ENCODE measurements around the gene DPCD.

The DPCD gene

GRCh38 chr10:101617824-101618568, 29.9 kb downstream of the DPCD start:
- TF ChIP-seq, protein P1, sequence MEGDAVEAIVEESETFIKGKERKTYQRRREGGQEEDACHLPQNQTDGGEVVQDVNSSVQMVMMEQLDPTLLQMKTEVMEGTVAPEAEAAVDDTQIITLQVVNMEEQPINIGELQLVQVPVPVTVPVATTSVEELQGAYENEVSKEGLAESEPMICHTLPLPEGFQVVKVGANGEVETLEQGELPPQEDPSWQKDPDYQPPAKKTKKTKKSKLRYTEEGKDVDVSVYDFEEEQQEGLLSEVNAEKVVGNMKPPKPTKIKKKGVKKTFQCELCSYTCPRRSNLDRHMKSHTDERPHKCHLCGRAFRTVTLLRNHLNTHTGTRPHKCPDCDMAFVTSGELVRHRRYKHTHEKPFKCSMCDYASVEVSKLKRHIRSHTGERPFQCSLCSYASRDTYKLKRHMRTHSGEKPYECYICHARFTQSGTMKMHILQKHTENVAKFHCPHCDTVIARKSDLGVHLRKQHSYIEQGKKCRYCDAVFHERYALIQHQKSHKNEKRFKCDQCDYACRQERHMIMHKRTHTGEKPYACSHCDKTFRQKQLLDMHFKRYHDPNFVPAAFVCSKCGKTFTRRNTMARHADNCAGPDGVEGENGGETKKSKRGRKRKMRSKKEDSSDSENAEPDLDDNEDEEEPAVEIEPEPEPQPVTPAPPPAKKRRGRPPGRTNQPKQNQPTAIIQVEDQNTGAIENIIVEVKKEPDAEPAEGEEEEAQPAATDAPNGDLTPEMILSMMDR (IDR thresholded peaks at IDR 0.05; ENCODE audit: low read depth, low read length) = no peak
- H3K4me3 ChIP-seq (ENCODE audit: low read depth, low read length) = no peak overlapping the region
- in situ Hi-C loops (cut with HindIII; ENCODE audit: low sequenced_read_pairs) = no loop called here
- no peak for DNase-seq (ENCODE audit: low read depth, low spot score)

DNA sequence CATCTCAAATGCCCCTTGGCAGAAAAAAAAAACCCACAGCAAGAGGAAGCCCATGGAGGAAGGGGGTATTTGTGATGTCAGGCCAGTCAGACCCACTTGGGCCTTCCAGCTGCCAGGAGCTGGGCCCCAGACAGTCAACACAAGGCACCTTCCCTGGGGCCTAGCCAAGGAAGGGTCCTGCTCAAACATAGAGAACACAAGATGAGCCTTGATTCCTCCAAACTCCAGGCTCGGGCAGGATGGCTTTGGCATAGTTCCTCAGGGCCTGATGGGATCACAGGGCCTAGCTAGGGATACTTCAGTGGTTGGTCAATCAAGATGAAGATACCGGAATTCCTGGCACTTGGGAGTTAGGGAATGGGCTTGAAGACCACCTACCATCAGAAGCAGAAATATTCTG, 30.8 kb downstream of the DPCD start:
- in situ Hi-C loops (cut with HindIII; ENCODE audit: low sequenced_read_pairs) = no loop called here
- no peak for DNase-seq (ENCODE audit: low read depth, low spot score)
- TF ChIP-seq, protein P1 (IDR thresholded peaks at IDR 0.05; ENCODE audit: low read depth, low read length) = no peak
- H3K4me3 ChIP-seq (ENCODE audit: low read depth, low read length) = no peak overlapping the region

DNA sequence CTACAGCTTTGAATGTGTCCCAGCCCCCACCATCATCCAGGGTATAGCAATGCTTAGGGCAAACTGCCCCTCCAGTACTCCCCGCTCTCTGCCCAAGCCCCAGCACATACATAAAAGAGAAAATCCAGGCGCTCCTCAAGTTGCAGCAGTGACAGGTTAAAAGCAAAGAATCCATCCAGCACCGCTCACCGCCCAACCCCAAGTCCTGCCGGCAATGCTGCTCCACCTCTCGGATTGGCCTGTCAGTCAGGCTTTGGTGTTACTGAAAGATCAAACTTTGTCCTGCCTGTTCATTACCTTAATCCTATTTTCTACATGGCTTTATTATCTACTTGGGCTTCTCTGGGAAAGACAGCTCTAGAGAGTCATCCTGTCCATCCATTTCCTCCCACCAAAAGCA, 31.9 kb downstream of the DPCD start:
- TF ChIP-seq, protein P1 (IDR thresholded peaks at IDR 0.05; ENCODE audit: low read depth, low read length) = no peak
- no peak for DNase-seq (ENCODE audit: low read depth, low spot score)
- no peak overlapping the region for H3K4me3 ChIP-seq (ENCODE audit: low read depth, low read length)
- in situ Hi-C loops (cut with HindIII; ENCODE audit: low sequenced_read_pairs) = no loop called here

DNA sequence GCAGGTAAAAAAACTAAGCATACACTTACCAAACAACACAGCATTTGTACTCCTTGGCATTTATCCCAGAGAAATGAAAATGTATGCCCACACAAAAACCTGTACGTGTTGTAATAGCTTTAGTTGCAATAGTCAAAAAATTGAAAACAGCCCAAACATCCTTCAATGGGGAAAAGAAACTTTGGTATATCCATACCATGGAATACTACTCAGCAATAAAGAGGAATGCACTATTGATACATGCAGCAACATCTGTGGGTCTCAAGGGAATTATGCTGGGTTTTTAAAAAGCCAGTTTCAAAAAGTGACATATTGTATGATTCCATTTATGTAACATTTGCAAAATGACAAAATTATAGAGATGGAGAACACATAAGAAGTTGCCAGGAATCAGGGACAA, 35.4 kb downstream of the DPCD start:
- TF ChIP-seq, protein P1 (IDR thresholded peaks at IDR 0.05; ENCODE audit: low read depth, low read length) = no peak
- DNase-seq (ENCODE audit: low read depth, low spot score) = no peak
- H3K4me3 ChIP-seq (ENCODE audit: low read depth, low read length) = no peak overlapping the region
- in situ Hi-C loops (cut with HindIII; ENCODE audit: low sequenced_read_pairs) = no loop called here

GRCh38 chr10:101624526-101625102, 36.5 kb downstream of the DPCD start:
- TF ChIP-seq, protein P1 (IDR thresholded peaks at IDR 0.05; ENCODE audit: low read depth, low read length) = no peak
- no peak for DNase-seq (ENCODE audit: low read depth, low spot score)
- no peak overlapping the region for H3K4me3 ChIP-seq (ENCODE audit: low read depth, low read length)
- in situ Hi-C loops (cut with HindIII; ENCODE audit: low sequenced_read_pairs) = no loop called here

DNA sequence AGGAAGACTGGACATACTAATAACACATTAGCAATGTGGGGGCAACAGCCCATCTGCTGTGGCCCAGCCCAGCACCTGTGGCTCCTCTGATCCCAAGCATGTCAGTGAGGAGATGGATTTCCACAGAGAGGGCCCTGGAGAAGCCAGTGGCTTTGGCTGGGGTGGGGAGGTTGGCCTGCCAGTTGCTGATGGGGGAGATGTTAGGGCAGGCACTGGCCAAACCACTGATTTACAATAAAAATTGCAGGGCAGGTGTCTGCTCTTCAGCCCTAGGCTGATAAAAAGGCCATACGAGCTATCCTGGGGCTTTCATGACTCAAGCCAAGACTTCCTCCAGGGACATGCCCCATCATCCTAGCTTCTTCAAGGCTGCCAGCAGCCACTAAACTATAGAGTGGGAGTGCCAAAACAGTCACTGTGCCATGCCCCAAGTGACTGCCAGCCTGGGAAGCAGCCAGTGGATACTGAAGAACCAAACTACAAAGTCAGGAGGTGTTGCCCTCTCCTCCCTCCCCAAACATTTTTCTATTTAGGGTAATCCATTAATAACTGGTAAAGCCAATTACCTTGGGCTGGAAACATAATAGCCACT, 37.8 kb downstream of the DPCD start:
- in situ Hi-C loops (cut with HindIII; ENCODE audit: low sequenced_read_pairs) = no loop called here
- H3K4me3 ChIP-seq (ENCODE audit: low read depth, low read length) = no peak overlapping the region
- DNase-seq (ENCODE audit: low read depth, low spot score) = no peak
- TF ChIP-seq, protein P1 (IDR thresholded peaks at IDR 0.05; ENCODE audit: low read depth, low read length) = no peak

All from astrocyte of the spinal cord (primary cell).